Measurements from ENCODE around the gene ZNRD2.
A peak's percentile ranks its signal among the peaks of the same experiment; 100 is the strongest.

Gene ZNRD2

DNA sequence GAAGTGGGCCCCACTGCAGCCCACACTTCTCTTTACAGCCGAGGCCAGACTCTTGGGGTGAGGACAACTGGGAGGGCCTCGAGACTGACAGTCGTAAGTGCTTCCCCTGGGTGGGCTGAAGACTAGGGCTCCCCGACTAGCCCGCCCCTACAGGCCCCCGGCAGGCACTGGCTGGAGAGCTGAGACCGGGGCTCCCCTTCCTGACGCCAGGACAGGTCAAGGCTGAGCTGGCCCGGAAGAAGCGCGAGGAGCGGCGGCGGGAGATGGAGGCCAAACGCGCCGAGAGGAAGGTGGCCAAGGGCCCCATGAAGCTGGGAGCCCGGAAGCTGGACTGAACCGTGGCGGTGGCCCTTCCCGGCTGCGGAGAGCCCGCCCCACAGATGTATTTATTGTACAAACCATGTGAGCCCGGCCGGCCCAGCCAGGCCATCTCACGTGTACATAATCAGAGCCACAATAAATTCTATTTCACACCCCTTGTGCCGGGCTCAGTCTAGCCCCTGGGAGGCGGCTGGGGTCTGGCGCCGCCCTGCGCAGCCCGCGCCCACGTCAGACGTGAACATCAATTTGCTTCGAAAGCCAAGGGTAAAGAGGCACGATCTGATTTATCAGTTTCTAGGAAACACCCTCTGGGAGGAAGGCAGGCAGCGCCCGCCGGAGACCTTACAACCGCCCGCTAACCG, 31.9 kb upstream of the ZNRD2 start:
- DNase-seq (ENCODE audit: low read depth), result no peak

DNA sequence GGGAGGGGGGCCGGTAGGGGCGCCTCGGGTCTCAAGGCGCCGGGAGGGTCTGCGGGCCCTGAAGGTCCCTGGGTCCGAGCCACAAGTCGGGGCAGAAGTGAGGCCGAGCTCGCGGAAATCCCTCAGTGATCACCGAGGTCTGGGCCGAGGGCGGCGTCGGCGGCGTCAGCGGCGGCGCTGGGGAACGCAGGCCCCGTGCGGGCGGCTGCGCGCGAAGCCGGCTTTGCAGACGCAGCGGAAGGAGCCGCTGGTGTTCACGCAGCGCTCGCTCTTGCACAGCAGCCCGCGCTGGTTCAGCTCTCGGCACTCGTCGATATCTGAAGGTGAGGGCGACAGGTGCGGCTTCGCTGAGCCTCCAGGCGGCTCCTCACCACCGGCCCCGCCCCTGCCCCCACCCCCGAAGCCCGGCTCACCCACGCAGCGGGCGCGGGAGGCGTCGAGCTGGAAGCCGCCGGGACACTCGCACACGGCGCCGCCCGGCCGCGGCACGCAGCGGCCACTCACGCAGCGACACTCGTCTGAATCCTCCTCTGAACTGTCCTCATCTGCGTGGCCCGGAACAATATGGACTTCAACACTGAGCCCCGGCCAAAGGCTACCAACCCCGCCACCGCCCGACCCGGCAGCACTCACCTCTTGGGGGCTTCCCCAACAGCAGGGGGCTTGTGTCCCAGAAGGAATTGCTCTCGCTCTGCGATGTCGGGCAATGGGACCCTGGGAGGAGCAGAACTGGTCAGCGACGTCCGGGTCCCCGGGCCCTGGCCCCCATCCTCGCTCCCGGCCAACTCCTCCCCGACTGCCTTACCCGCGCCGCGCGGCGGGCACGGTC, 31.1 kb upstream of the ZNRD2 start:
- DNase-seq (ENCODE audit: low read depth), result no peak

DNA sequence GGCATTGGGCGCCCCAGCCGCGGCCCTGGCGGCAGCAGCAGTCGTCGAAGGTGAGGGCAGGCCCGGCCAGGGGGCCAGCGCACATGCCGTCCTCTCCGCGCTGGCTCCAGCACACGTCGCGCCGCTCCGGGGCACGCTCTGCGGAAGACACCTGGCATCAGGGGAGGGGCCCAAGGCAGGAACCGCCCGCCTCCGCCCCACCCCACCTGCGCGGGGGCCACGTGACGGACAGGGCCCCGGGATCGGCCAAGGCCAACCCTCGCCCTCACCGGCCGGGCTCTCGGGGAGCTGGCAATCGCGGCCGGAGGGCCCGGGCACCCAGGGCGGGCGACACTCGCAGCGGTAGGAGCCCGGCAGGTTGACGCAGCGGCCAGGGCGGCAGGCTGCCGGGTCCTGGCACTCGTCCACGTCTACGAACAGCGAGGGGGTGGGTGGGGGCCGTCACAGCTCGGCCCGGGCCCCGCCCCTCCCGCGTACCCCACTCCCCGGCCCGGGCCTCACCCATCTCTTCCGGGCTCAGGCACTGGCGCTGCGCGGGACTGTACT, 30.5 kb upstream of the ZNRD2 start:
- no peak for DNase-seq (ENCODE audit: low read depth)

DNA sequence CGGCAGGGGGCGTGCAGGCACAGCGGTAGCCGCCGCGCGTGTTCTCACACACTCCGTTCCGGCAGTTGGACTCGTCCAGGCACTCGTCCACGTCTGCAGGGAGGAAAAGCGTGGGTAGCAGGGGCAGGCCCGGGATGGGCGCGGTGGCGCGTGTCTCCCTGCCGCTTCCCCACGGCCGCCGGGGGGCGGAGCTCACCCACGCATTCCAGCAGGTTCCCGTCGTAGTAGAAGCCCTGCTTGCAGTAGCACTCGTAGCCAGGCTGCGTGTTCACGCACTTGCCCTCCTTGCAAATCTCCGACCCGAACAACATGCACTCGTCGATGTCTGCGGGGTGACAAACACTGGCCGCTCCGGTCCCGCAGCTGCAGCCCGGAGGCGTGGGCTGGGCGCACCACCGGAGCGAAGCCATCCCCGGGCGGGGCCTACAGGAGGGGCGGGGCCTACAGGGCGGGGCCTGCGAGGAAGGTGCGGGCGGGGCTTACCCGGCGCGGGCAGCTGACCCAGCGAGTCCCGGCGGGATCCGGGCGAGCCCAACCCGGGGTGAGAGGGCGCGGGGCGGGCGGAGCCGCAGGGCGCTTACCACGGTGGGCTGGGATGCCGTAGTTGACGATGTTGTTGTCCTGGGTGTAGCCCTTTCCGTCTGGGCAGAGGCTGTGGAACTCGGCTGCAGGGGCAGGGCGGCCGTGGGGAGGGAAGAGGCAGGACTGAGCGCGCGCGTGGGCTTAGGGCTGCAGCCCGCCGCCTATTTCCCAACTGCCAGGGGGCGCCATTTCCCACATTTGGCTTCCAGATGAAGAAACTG, 29.8 kb upstream of the ZNRD2 start:
- peak; percentile 90 for DNase-seq (ENCODE audit: low read depth)

DNA sequence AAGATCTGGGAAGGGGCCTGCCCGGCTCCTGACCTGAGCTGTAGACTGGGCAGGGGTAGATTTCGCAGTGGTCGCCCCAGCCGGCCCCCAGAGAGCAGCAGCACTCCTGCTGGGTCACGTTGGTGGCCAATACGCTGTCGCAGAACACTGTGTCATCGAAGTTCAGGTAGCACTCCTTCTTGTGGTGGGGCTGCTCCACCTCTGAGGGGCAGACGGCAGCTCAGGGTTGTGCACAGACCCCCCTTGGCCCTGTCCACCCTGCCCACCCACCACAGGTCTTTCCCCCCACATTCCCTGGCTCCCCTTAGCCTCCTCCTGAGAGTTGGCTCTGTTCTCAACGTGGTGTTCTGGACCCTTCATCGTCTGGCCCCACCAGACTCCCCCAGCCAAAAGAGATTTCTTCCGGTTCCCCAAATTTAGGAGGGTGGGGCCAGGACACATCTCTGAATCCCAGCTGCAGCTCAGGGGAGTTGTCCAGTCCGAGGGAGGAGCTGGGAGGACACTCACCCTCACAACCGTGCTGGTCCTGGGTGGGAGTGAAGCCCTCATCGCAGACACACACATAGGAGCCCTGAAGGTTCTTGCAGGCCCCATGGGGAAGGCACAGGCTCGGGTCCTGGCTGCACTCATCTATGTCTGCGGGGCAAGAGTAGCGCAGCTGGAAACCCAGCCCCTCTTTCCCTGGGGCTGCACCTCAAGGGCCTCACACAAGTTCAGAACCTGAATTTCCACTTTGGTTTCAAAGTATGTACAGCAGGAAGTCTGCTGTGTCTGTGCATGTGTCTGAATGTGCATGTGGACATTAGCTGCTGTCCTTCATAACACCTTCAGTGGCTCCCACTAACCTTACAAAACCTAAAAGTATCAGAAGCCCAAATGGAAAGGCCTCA, 28.9 kb upstream of the ZNRD2 start:
- no peak for DNase-seq (ENCODE audit: low read depth)

DNA sequence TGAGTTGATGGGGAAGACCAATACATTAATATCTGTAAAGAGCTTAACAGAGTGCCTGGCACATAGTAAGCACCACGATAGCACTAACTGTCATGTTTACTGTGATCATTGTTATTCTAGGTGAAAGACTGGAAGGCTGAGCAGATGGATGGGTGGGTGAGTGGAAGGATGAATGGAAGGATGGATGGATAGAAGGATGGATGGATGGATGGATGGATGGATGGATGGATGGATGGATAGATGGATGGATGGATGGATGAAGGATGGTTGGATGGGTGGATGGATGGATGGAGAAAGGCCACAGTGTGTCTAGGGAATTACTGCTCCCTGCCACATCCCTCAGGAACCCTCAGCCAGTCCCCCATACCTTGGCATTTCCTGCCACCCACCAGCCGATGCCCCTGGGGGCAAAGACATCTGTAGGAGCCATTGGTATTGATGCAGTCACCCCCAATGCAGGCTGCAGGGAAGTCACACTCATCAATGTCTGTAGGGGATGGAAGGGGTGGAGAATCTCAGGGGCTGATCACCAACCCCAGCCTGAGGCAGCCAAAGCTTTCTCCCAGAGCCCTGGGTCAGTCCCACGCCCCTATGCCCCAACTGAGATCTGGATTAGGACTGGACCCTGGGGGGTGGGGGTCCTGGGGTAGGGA, 27.4 kb upstream of the ZNRD2 start:
- DNase-seq (ENCODE audit: low read depth), result no peak

DNA sequence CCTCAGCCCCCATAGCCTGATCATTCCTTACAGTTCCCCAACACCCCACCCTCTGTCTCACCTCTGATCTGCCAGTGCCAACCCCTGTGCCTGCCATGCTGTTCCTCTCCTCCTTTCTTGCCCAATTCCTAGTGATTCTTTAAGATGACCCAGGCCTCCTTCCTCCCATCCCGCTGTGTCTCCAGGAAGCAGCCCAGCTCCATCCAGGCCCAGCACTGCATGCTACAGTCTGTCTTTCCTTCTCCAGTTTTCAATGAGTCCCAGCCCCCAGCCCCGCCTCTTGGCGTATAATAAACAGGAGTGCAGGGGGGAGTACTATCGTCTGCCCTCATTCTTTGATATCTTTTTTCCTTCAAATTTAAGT, 24.4 kb upstream of the ZNRD2 start:
- no peak for DNase-seq (ENCODE audit: low read depth)

DNA sequence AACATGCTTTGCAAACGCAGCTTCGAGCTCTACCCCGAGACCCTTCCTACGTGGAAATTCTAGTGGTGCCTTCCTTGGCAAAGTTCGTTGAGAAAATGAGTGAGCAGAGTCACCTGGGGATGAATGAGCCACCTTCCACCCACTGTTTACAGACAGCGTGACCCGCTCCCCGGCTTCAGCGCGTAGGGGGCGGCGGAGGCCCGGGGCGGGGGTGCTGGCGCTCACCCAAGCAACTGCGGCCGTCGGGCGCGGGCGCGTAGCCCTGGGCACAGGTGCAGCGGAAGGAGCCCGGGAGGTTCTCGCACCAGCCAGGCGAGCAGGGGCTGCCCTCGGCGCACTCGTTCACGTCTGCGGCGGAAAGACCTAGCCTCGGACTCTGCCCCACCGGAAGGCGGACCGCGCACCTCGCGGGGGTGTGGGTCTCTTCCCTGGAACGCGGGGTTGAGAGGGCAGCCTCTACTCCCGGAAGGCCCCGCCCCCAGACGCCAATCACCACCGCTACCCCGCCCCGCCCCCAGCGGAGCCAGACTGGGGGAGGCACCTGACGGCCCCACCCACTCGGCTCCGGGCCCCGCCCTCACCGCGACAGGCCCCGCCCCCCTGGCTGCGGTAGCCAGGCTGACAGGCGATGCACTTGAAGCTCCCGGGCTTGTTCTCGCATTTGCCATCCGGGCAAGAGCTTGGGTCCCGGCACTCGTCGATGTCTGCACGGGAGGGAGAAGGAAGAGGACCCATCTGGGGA, 23.9 kb upstream of the ZNRD2 start:
- peak; percentile 37 for DNase-seq (ENCODE audit: low read depth)

DNA sequence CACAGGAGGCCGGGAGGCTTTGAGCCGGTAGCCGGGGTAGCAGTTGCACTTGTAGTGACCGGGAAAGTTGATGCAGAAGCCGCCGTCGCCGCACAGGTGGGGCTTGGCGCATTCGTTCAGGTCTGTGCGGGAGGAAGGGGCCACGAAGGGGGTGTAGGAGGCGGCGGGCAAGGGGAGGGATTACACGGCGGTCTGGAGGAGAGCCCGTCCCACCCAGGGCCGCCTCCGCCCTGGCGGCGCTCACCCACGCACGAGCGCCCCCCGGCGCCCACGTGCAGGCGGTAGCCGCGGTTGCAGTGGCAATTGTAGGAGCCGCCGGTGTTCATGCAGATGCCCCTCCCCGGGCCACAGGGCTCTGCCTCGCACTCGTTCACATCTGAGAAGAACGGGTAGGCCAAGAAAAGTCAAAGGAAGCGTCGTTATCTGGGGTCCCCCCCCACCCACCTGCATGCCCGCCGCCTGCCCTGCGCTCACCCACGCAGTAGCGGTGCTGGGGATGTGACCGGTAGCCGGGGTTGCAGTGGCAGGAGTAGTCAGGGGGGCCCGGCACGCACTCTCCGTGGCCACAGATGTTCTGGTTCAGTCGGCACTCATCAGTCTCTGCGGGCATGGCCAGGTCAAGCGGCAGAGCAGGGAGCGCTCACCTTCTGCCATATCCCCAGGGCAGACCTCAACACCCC, 22.7 kb upstream of the ZNRD2 start:
- no peak for DNase-seq (ENCODE audit: low read depth)

DNA sequence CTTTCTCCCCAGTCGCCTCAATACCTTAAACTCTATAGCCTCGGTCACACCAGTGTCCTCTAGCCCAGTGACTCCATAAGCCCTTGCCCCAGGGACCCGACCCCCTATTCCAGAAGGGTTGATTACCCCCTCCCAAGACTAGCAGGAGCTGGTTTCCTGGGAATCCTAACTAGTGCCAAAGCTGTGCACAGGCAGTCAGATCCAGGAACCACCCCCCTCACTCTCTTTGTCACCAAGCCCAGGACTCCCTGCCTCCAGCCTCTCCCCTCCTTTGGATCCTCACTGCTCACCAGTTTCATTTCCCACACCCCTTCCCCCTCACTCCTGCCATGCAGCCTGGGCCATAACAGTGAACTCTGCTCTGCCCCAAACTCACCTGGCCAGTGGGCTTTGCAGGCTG, 21.9 kb upstream of the ZNRD2 start:
- no peak for DNase-seq (ENCODE audit: low read depth)

DNA sequence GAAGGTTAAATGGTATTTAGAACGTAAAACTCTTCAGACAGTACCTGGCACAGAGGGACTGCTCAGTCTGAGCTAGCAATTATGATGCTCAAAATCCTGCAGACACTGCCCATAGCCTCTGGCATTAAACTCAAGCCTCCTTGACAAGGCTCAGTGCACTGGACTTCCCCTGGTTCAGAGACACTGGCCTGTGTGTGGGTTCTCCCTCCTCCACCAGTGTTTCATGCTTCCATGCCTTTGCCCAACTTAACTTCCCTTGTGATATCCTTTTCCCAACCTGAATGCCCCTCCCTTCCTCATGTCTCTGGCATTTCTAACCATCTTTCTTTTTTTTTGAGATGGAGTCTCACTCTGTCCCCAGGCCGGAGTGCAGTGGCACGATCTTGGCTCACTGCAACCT, 21.2 kb upstream of the ZNRD2 start:
- DNase-seq (ENCODE audit: low read depth), result no peak

DNA sequence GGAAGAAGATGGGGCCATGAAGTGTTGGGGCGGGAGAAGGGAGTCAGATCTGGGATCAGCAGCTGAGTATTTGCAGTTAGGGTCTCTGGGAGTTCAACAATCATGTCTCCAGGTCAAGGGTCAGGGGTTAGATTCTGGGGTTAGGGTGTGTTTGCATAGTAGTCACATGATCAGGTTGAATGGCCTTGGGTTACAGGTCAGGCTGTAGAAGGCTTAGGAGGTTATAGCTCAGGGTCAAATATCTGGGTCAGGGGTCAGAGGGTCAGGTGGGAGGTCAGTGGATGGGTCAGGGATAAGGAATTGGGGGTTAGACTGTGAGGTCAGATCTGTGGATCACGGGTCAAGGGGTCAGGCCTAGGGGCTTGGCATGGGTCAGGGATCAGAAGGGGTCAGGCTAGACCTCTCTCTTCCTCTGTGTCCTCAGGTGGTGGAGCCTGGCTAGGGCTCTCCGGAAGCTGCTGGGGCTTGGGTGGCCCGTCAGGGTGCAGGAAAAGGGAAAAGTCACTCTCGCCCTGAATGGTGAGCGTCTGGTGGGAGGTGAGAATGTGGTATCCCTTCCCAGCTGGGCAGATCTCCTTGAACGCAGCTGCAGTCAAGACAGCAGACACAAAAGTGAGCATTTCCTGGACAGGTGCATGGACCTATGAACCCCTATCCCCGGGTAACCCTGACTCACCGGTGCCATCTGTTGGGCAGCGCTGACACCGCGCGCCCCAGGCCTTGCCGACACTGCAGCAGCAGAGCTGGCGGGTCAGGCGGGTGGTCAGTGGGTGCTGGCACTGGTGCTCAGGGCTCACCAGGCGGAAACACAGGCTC, 18.5 kb upstream of the ZNRD2 start:
- peak; percentile 52 for DNase-seq (ENCODE audit: low read depth)

DNA sequence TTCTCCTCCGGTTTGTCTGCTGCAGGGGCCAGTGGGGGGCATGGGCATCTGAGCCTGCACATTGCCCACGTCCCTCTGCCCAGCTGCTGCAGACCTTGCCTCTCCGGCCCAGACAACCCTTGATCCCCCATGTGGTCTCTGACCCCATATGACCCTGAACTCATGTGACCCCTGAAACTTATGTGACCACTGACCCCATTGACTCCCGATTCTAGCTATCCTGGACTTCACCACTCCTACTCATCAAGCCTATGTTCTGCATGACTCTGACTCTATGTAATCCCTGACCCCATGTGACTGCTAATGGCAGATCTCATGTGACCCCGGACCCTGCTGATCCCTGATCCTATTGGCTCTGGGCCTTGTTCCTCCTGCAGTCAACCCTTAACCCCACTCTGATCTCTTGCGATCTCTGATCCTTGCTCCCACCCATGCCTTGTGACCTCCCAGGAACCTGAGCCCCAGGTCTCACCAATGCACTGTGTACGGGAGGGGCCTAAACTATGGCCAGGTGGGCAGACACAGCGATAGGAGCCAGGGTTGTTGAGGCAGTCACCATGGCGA, 17.8 kb upstream of the ZNRD2 start:
- DNase-seq (ENCODE audit: low read depth), result no peak

DNA sequence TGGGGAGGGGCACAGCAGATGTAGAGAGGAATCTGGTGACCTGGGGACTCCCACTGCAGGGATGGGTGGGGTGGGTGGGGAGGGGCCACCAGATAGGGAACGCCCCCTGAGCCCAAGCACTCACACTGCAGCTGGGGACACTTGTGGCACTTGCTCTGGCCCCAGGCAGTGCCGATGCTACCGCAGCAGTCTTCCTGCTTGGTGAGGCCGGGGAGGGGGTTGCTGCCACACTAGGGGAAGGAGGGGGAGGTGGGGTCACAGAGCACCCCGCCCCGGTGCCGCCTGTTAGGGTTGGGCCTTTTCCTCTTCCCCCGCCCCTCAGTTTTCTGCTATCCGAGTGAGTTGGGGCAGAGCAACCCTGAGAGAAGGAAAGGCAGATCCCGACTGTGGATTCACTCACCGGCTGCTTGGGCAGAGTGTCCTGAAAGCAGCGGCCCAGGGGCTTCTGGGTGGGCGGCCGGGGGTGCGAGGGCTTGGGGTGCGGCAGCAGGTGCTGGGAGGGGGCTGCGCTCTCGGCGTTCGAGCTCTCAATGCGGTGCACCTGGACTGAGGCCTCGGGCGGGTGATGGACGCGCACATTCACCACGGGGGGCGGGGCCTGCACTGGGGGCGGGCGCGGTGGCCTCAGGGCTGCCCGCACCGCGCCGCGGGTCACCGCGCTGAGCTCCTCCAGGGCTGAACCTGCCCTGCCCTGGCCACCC, 16.8 kb upstream of the ZNRD2 start:
- DNase-seq (ENCODE audit: low read depth), result no peak

DNA sequence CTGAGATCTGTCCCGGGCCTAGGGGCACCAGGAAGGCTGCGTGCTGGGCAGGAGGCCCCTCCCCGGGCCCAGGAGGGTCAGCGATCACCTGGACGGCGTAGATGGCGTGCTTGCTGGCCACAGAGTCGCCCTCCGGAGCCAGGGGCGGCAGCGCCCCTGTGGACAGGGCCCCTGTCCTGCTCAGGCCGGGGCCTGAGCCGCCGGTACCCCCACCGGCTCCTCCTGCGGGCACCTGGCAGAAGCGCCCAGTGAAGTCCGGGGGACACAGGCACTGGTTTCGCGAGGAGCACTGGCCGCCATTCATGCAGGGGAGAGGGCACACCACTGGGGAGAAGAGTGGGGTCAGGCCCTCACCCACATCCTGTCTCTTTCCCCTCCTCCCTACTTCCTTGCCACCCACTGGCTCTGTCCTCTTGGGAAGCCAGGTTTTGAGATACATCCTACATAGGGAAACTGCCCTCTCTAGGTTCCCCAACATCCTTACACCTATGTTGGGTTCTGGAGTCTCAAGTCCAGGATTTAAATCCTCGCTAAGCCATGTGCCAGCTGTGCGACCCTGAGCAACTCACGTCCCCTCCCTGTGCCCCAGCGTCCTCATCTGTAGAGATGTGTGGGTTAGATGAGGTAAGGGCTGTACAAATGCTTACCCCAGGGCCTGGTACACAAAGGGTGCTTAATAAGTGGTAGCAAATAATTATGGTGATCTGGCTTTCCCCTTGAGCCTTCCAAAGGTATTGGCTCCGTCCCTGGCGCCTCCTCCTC, 16.0 kb upstream of the ZNRD2 start:
- DNase-seq (ENCODE audit: low read depth), result no peak

DNA sequence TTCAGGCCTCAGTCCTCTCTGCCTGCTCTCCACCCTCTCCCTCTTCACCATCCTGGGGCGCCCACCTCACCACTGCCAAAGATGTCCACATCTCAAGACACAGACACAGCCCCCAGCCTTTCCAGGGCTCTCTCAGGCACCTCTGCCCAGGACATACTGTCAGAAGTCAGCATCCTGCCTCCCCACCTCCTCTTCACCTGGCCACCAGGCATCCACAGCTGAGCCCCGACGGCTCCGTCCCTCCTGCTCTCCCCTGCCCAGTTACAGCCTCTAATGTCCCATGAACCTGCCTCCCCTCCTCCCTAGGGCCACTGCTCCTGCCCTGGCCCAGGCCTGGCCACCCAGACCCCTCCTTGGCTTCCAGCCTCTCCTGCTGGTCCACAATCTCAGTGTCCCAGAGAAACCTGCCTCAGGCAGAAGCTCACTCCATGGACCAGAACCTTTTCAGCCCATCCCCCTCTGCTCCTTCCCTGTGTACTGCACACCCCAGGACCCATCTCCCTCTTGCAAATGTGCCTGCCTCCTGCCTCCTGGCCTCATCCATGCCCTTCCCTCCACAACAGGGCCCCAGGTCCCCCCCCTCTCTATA, 15.3 kb upstream of the ZNRD2 start:
- no peak for DNase-seq (ENCODE audit: low read depth)
